HS-5 (cell line): ENCODE results near the gene SOX8.
A peak's percentile ranks its signal among the peaks of the same experiment; 100 is the strongest.
"Not testable (repeated sequence)": the region's sequence is repeated elsewhere in the genome, so short reads cannot be mapped to it uniquely, and the experiment has no call there.

ENCODE experiments used
- DNase-seq: peaks from one replicate; pipeline ENCODE4 v3.0.0-alpha.2; 2012; ENCODE audit warnings: low read depth

SOX8 gene

DNA sequence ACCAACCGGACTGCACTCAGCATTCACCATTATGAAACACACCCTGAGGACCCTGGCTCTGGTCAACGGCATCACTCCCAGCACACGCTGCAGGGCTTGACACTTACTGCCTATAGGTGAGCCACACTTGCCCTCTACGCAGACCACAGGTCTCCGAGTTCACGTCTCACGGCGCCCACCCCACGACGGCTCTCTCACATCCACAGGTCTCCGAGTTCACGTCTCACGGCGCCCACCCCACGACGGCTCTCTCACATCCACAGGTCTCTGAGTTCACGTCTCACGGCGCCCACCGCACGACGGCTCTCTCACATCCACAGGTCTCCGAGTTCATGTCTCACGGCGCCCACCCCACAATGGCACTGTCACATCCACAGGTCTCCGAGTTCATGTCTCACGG is 25.8 kb upstream of the SOX8 start:
- not testable (repeated sequence) for DNase-seq

- DNase-seq = no peak
These were observed 22.1 kb upstream of the SOX8 start for GRCh38 chr16:959232-960040.

DNA sequence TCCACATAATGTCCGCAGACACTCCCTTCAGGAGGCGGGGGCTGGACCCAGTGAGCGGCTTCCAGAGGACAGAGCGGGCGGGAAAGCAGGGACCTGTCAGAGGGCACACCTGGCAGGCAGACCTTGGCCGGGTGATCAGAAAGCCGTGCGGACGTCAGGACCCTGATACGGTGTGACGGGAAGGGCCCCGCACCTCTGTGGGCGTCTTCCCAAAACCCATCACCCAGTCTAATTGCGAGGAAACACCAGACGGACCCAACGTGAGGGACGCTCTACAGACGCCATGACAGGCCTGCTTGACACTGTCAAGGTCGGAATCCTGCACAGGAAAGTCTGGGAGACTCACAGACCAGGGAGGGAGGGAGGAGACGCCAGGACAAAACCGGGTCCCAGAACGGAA is 19.2 kb upstream of the SOX8 start:
- DNase-seq = no peak

DNA sequence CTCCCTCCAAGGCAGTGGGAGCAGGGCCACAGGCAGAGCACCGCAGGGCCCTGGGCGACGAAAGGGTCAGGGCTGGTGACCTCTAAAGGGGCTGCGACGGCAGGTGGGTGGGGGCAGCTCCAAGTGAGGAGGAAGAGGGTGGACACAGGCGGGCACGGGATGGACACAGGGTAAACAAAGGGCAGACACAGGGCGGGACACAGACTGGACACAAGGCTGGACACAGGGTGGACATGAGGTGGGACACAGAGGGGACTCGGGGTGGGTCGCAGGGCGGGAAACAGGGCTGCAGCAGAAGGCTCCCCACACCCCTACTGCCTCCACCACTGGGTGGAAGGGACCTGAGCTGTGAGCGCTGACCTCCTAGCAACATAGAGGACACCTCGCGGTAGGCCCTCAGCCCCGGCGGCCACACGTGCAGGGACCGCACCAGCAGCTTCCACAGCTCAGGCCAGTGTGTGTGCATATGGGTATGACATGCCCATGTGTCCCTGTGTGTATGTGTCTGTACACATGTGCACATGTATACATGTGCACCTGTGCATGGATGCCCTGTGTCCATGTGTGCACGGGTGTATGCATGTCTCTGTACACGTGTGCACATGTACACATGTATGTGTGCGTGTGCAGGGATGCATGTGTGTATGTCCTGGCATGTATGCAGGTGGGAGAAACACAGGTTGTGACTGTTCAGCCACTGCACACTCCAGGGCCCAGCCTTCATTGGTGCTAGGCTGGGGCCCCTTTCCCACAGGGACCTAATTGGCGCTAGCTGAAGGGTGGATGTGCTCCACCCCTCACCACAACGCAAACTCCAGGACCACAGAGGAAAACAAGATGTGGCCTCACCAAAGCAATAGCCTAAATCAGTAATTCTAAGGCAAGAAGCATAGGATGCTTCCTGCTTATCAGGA is 18.4 kb upstream of the SOX8 start:
- DNase-seq = no peak

GRCh38 chr16:963913-964312 is 17.7 kb upstream of the SOX8 start:
- DNase-seq = no peak

DNA sequence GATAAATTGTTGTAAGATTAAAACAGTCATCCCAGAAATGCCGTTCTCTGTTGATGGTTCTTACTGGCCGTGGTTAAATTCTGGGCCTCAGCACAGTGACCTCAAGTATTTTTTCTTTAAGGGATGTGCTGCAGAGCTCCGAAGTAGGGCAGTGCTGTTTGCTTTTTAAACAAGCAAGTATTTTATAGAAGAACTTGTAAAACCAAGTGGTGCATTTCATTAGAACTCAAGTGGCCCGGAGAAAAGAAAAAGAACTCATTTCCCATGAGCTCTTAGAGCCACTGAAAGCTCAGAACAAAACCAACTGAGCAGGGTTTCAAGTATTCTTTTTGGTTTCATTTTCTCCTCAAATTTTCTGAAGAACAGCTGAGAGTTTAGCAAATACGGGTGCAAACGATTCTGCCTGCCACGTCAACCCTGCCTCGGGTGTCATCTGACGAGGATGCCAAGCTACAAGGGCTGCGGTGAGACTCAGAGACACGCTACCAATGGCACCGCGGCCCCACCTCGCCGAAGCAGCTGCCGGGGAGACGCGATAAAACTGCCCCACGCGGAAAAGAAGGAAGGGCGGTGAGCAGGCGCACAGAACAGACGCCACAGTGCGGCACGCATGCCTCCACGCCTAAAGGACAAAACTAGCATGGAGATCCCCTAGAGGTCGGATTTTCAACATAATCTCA is 17.1 kb upstream of the SOX8 start:
- no peak for DNase-seq

- no peak for DNase-seq
These were observed 16.6 kb upstream of the SOX8 start for GRCh38 chr16:965036-965395.

GRCh38 chr16:965487-965886 is 16.1 kb upstream of the SOX8 start:
- no peak for DNase-seq

- no peak for DNase-seq
These were observed 15.5 kb upstream of the SOX8 start for GRCh38 chr16:966035-966434.

GRCh38 chr16:966505-966904 is 15.1 kb upstream of the SOX8 start:
- no peak for DNase-seq

DNA sequence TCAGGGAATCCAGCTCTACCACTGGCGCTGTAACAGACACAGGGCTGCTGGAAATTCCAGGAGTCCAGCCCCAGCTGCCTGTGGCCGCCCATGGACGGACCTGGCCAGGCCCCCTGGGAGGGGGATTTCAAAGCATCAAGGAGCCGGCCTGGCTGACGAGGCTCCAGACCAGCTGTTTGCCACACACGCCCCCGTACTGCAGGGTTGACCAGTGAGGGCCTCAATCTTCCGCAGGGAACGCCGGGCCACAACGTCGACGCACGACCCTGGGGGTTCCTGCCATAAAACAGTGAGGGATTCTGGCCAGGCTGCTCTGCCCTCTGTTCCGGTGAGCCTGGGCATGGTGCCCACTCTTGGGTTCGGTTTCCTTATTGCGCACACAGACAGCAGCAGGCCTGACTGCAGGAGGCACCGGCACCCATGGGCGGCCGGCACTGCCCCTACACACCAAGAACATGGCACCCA is 14.5 kb upstream of the SOX8 start:
- DNase-seq = no peak

GRCh38 chr16:967546-968295 is 13.8 kb upstream of the SOX8 start:
- no peak for DNase-seq

- DNase-seq = no peak
These were observed 12.9 kb upstream of the SOX8 start for GRCh38 chr16:968620-969019.

- no peak for DNase-seq
These were observed 11.8 kb upstream of the SOX8 start for GRCh38 chr16:969508-970385.

GRCh38 chr16:970386-970765 is 11.2 kb upstream of the SOX8 start:
- no peak for DNase-seq

GRCh38 chr16:970766-971581 is 10.6 kb upstream of the SOX8 start, which contains the start of gene LMF1:
Gene LMF1 (minus strand): TSS chr16:970984. CDS start chr16:970980, 4 bp downstream.
- peak; percentile 39 for DNase-seq

DNA sequence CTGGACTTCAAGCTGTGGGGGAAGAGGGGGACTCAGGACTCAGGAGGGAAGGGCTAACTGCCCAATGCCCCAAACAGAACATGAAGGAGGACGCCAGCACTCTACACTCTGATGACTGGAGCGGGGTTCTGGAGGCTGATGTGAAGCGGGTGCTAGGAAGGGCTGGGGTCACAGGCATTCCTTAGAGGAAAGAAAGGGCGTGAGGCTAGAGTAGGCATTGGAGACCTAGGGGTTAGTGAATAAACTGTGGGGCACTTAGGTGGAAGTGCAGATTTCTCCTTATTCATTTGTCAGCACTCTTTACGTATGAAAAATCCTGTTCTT is 10.0 kb upstream of the SOX8 start:
- no peak for DNase-seq

DNA sequence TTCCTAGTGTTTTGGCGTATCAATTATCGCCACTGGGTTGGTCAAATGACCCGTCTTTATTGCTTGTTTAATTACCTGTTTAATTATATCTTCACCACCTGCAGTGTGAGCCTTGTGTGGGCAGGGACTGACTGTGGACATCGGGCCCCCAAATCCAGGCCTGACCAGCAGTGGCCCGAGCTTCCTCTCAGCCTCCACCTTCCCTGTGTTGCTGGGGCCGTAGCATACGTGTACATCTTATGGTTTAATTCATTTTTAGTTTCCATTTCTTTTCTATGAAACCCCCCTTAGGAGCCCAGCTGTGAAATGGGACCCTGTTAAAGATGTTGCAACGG is 9.6 kb upstream of the SOX8 start:
- DNase-seq = no peak

DNA sequence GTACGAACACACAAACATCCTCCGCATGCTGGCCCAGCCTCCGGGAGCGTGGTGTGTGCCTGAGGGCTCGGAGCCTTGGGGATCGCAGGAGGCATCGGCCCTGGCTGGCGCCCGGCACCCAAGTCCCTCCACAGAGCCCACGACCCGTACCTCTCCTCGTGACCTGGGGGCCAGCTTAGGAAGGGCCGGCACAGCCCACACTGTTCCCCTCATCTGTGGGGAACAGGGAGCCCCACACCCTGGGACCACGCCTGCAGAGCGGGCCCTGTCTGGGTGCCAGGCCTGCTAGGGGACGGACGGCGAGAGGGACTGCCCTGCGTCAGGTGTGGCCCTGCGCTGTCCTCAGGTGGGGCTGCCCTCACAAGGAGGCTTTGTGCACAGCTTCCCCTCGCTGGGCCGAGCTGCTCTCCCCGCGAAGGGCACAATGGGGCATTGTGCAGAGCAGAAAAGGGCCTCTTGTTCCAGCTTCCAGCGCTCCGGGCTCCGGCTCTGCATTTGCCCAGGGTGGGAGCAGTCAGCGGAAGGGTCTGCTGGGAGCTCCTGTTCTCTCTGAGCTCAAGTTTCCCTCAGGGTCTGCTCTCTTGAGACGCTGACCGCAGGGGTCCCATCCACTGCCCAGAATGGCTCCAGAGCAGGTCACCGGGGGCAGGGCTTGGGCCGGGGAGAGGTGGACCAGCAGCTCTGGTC is 9.1 kb upstream of the SOX8 start:
- no peak for DNase-seq

DNA sequence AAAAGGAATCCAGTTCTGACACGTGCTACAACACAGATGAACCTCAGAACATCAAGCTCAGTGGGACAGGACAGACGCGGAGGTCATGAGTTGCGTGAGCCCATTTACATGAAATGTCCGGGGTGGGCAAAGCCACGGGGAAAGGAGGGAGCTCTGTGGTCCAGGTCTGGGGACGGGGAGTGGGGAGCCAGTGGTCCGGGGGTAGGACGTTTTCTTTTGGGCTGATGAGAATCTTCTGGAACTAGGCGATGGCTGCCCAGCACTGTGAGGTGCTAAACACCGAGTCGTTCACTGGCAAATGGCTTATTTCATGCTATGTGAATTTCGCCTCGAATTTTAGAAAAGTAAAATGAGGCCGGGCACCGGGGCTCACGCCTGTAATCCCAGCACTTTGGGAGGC is 8.2 kb upstream of the SOX8 start:
- no peak for DNase-seq
